Mucosa of stomach (tissue), 1 donor: ENCODE data around the gene HES7.
"Not testable (repeated sequence)": the region's sequence is repeated elsewhere in the genome, so short reads cannot be mapped to it uniquely, and the experiment has no call there.

Experiments used
- H3K27me3 ChIP-seq: one replicate; pipeline ENCODE4 v1.7.0; 2013; ENCODE audit warnings: mild to moderate bottlenecking, low read length; ENCODE audit not compliant: control insufficient read depth, insufficient read depth
- H3K36me3 ChIP-seq: one replicate; pipeline ENCODE4 v1.7.0; 2013; ENCODE audit warnings: low read length; ENCODE audit not compliant: control insufficient read depth, insufficient read depth
- H3K4me1 ChIP-seq: one replicate; pipeline ENCODE4 v1.7.0; 2013; ENCODE audit warnings: mild to moderate bottlenecking, low read length; ENCODE audit not compliant: control insufficient read depth, insufficient read depth
- H3K4me3 ChIP-seq: one replicate; pipeline ENCODE4 v1.7.0; 2013; ENCODE audit warnings: low read length
- H3K9ac ChIP-seq: one replicate; pipeline ENCODE4 v1.7.0; 2013; ENCODE audit warnings: mild to moderate bottlenecking, low read length, moderate library complexity
- H3K9me3 ChIP-seq: one replicate; pipeline ENCODE4 v1.7.0; 2013; ENCODE audit warnings: mild to moderate bottlenecking, low read length, moderate library complexity; ENCODE audit not compliant: control insufficient read depth
- donor health status: Pancreatic carcinoma.

HES7 gene

GRCh38 chr17:8123695-8124349 is at the start of gene HES7:
Gene HES7, minus strand, starts transcription at chr17:8124106. Its CDS starts 22 bp downstream, at chr17:8124084.
- H3K4me1 ChIP-seq = peaks cover 67% of the 10 kb centered on the region
- H3K4me3 ChIP-seq = peak within 1 kb of the TSS; percentile 25
- H3K9ac ChIP-seq = peak within 1 kb of the TSS; percentile 7
- H3K27me3 ChIP-seq = peaks cover 76% of the 10 kb centered on the region
- H3K9me3 ChIP-seq = no peaks in the 10 kb centered on the region
- no peaks in the 10 kb centered on the region for H3K36me3 ChIP-seq

- H3K9me3 ChIP-seq = no peaks in the 10 kb centered on the region
- no peaks in the 10 kb centered on the region for H3K36me3 ChIP-seq
- H3K4me3 ChIP-seq = peak overlapping the region; percentile 37
- peaks cover 28% of the 10 kb centered on the region for H3K4me1 ChIP-seq
- H3K9ac ChIP-seq = peak overlapping the region; percentile 69
- H3K27me3 ChIP-seq = no peaks in the 10 kb centered on the region
Observed at GRCh38 chr17:8173056-8173870, 49.4 kb upstream of the HES7 start.

- H3K27me3 ChIP-seq, H3K36me3 ChIP-seq, H3K9ac ChIP-seq, H3K9me3 ChIP-seq, H3K4me3 ChIP-seq: not testable (repeated sequence)
- H3K4me1 ChIP-seq = peaks cover 12% of the 10 kb centered on the region
Observed at GRCh38 chr17:8170186-8170585, 46.3 kb upstream of the HES7 start.

GRCh38 chr17:8167526-8167925 is 43.6 kb upstream of the HES7 start:
- Histone ChIP-seq H3K27me3 (no peaks in the 10 kb centered on the region), H3K9ac (no peak overlapping the region), H3K9me3 (no peaks in the 10 kb centered on the region), H3K4me1 (peaks cover 18% of the 10 kb centered on the region), H3K36me3 (no peaks in the 10 kb centered on the region), H3K4me3 (no peak overlapping the region)

GRCh38 chr17:8166731-8167130 is 42.8 kb upstream of the HES7 start:
- Histone ChIP-seq H3K36me3 (no peaks in the 10 kb centered on the region), H3K9ac (no peak overlapping the region), H3K27me3 (no peaks in the 10 kb centered on the region), H3K9me3 (no peaks in the 10 kb centered on the region), H3K4me3 (no peak overlapping the region), H3K4me1 (peaks cover 19% of the 10 kb centered on the region)

- Histone ChIP-seq H3K4me1 (peaks cover 32% of the 10 kb centered on the region), H3K27me3 (no peaks in the 10 kb centered on the region), H3K36me3 (peaks cover 8% of the 10 kb centered on the region), H3K9ac (peak overlapping the region; percentile 47), H3K9me3 (no peaks in the 10 kb centered on the region), H3K4me3 (no peak overlapping the region)
Observed at GRCh38 chr17:8164815-8165131, 40.9 kb upstream of the HES7 start.

GRCh38 chr17:8163978-8164814 is 40.3 kb upstream of the HES7 start:
- Histone ChIP-seq H3K9me3 (no peaks in the 10 kb centered on the region), H3K36me3 (peaks cover 8% of the 10 kb centered on the region), H3K4me3 (no peak overlapping the region), H3K27me3 (no peaks in the 10 kb centered on the region), H3K9ac (peak overlapping the region; percentile 47), H3K4me1 (peaks cover 32% of the 10 kb centered on the region)

- Histone ChIP-seq H3K9ac (peak overlapping the region; percentile 98), H3K4me1 (peaks cover 37% of the 10 kb centered on the region), H3K27me3 (no peaks in the 10 kb centered on the region), H3K9me3 (no peaks in the 10 kb centered on the region), H3K36me3 (peaks cover 8% of the 10 kb centered on the region), H3K4me3 (peak overlapping the region; percentile 17)
Observed at GRCh38 chr17:8162997-8163977, 39.4 kb upstream of the HES7 start.

- Histone ChIP-seq H3K9ac (peak within 1 kb of the TSS; percentile 98), H3K4me1 (peaks cover 39% of the 10 kb centered on the region)
Observed at GRCh38 chr17:8162233-8162996, 38.5 kb upstream of the HES7 start, which contains the start of gene VAMP2. Gene VAMP2, minus strand, starts transcription at chr17:8162948. Its CDS starts 69 bp downstream, at chr17:8162879.

GRCh38 chr17:8161289-8162232 is 37.7 kb upstream of the HES7 start:
- Histone ChIP-seq H3K27me3 (no peaks in the 10 kb centered on the region), H3K36me3 (peaks cover 8% of the 10 kb centered on the region), H3K4me3 (peak overlapping the region; percentile 85), H3K4me1 (peaks cover 46% of the 10 kb centered on the region), H3K9me3 (no peaks in the 10 kb centered on the region), H3K9ac (peak overlapping the region; percentile 98)

More at GRCh38 chr17:8162233-8162996, 38.5 kb upstream of the HES7 start, which contains the start of gene VAMP2:
- Histone ChIP-seq H3K4me3 (peak within 1 kb of the TSS; percentile 85), H3K9me3 (no peaks in the 10 kb centered on the region), H3K36me3 (peaks cover 8% of the 10 kb centered on the region), H3K27me3 (no peaks in the 10 kb centered on the region)
